ENCODE measurements around the gene SMOC1. TPM values are rescaled to one million over a fixed set of nuclear protein-coding genes. Genes with fewer than 3 reads are reported as not detected.

Gene SMOC1
- total and polyA plus RNA-seq, 12 donors, result 0.33 to 19.8 (median 4.5) TPM

GRCh38 chr14:69877492-69877891 is 1.7 kb upstream of the SMOC1 start:
- intact Hi-C loops (cut with DNase I), result loop anchor here (5.0 to 10.0 kb wide), 2 partner anchors 127 to 135 kb away; no protein-coding TSS in a partner anchor
- Histone ChIP-seq H3K27ac (no peak overlapping the region), H3K9me3 (replicated peaks in 1 of 3) (no peaks in the 10 kb centered on the region), H3K4me3 (no peak overlapping the region), H3K36me3 (replicated peaks in 1 of 2) (no peaks in the 10 kb centered on the region), H3K4me1 (replicated peaks in 1 of 2) (peaks cover 0 to 4% of the 10 kb centered on the region in 2 donors), H3K27me3 (peaks cover 13% of the 10 kb centered on the region)
- TF ChIP-seq POLR2A (IDR thresholded peaks at IDR 0.05) (no peak), CTCF (IDR thresholded peaks at IDR 0.05) (peak; percentile 29 to 60 (median 50))
- no peak for DNase-seq
- WGBS, 4 donors, result 27 to 42% (median 37%) methylated on average over 2 of the region's 2 CpGs

DNA sequence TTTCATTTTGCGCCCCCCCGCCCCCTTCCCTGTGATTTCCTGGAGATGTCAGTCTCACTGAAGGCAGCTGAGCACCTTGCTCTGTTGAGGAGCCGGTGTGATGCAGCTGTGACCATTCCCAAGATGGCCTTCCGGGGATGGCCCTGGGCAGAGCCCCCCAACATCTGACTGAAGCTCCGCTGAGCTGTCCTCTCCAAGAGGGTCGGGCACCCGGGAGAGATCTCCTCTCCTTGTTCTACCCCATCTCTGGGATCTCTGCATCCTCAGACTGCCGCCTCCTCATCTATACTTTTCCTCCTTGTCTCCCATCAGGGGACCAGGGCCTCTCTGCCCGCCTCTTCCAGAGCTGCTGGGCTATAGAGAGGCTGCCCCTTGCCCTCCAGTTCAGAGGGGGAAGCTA is 965 bp upstream of the SMOC1 start:
- no peak for DNase-seq
- no peak overlapping the region for H3K27ac ChIP-seq
- intact Hi-C loops (cut with DNase I), result loop anchor here (5.0 to 10.0 kb wide), 2 partner anchors 127 to 134 kb away; no protein-coding TSS in a partner anchor
- H3K27me3 ChIP-seq, result peaks cover 13% of the 10 kb centered on the region
- H3K4me1 ChIP-seq (replicated peaks in 1 of 2), result peaks cover 0 to 4% of the 10 kb centered on the region in 2 donors
- TF ChIP-seq POLR2A (IDR thresholded peaks at IDR 0.05) (no peak), CTCF (IDR thresholded peaks at IDR 0.05) (no peak)
- no peaks in the 10 kb centered on the region for H3K9me3 ChIP-seq (replicated peaks in 1 of 3)
- H3K36me3 ChIP-seq (replicated peaks in 1 of 2), result no peaks in the 10 kb centered on the region
- WGBS, 4 donors, result 85 to 94% (median 87%) methylated on average over 9 of the region's 9 CpGs
- H3K4me3 ChIP-seq, result no peak overlapping the region

DNA sequence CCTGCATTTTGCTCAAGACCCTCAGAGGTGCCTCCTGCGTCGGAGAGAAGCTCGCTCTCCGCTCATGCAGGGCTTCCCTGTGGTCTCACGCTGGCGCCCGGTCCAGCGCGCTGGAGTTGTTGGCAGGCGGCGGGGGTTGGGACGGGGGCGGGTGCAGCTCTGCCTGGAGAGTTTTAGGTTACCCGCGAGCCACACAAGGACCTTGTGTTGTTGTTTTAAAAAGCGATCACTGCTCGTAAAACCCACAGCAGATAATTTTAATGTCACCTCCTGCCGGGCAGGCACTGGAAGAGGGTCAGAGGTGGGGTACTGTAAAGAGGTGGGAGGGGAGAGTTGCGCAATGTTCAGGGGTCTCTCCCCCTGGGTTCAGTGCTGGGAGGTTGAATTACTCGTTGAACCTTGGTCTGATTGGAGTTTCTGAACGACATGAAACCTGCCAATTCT is 850 bp downstream of the SMOC1 start:
- no peak overlapping the region for H3K27ac ChIP-seq
- TF ChIP-seq CTCF (IDR thresholded peaks at IDR 0.05) (no peak), POLR2A (IDR thresholded peaks at IDR 0.05) (no peak)
- H3K4me3 ChIP-seq, result peak overlapping the region in 1 of 4 donors; percentile 50
- WGBS, 4 donors, result 5 to 10% (median 8%) methylated on average over 20 to 21 of the region's 21 CpGs
- H3K36me3 ChIP-seq (replicated peaks in 1 of 2), result no peaks in the 10 kb centered on the region
- H3K9me3 ChIP-seq (replicated peaks in 1 of 3), result no peaks in the 10 kb centered on the region
- DNase-seq, result no peak
- peaks cover 0 to 4% of the 10 kb centered on the region in 2 donors for H3K4me1 ChIP-seq (replicated peaks in 1 of 2)
- peaks cover 13% of the 10 kb centered on the region for H3K27me3 ChIP-seq
- intact Hi-C loops (cut with DNase I), result no loop called here

- Histone ChIP-seq H3K27me3 (peaks cover 13% of the 10 kb centered on the region), H3K27ac (no peak overlapping the region), H3K9me3 (replicated peaks in 1 of 3) (no peaks in the 10 kb centered on the region), H3K4me1 (replicated peaks in 1 of 2) (peaks cover 0 to 4% of the 10 kb centered on the region in 2 donors), H3K36me3 (replicated peaks in 1 of 2) (no peaks in the 10 kb centered on the region), H3K4me3 (no peak overlapping the region)
- intact Hi-C loops (cut with DNase I), result no loop called here
- WGBS, 4 donors, result 63 to 74% (median 72%) methylated on average over 5 of the region's 5 CpGs
- DNase-seq, result no peak
- TF ChIP-seq CTCF (IDR thresholded peaks at IDR 0.05), result no peak
- TF ChIP-seq POLR2A (IDR thresholded peaks at IDR 0.05), result no peak
Observed at GRCh38 chr14:69880893-69881292, 1.7 kb downstream of the SMOC1 start.
